Daoy (cell line): ENCODE results near the gene RABEP1. TPM values are rescaled to one million over a fixed set of nuclear protein-coding genes. Genes with fewer than 3 reads are reported as not detected.
A peak's percentile ranks its signal among the peaks of the same experiment; 100 is the strongest.
"Not testable (repeated sequence)": the region's sequence is repeated elsewhere in the genome, so short reads cannot be mapped to it uniquely, and the experiment has no call there.

ENCODE experiments used
- DNase-seq: peaks from one replicate; pipeline ENCODE4 v3.0.0-alpha.2; 2015; ENCODE audit warnings: low read depth
- total RNA-seq: library from RNA; depleted of rRNA; stranded (reverse); fragments of >200 nt; shearing (Covaris generic); gene quantifications from 2 replicates; pipeline ENCODE4 v1.2.3, GENCODE V29; 2014; rRNA removed

Gene RABEP1
- total RNA-seq, 1 experiment from 2014 or later = 45.7 TPM

DNA sequence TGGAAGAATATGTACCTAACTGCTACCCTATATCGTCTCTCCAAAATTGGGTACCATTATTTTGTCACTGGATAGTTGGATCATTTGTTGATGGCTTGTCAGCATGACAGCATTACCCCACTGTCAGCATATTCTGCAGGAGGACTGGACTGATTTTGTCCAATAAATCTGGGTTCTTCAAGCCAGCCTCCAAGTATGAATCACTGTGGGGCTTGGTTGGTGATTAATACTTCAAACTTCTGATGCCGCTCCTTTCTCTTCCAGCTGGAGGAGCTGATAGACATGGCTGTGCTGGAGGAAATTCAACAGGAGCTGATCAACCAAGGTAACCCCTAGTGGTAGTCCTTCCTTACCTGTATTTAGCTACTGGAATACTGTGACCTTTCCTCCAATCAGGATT lies 140.4 kb downstream of the RABEP1 start:
- peak; percentile 67 for DNase-seq

DNA sequence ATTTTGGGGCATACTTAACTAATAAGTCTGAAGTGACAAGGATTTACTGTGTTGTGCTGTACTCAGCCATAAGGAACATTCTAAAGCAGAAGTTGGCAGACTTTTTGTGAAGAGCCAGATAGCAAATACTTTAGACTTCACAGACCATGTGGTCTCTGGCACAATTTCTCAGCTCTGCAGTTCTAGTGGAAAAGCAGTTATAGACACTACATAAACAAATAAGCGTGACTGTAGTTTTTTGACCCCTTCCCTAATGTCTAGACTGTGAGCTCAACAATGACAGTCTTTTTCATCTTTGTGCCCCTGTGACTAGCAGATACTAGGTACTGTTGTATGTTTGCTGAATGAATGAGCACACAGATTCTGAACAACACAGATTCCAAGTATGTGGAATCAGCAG lies 142.8 kb downstream of the RABEP1 start:
- DNase-seq = no peak

DNA sequence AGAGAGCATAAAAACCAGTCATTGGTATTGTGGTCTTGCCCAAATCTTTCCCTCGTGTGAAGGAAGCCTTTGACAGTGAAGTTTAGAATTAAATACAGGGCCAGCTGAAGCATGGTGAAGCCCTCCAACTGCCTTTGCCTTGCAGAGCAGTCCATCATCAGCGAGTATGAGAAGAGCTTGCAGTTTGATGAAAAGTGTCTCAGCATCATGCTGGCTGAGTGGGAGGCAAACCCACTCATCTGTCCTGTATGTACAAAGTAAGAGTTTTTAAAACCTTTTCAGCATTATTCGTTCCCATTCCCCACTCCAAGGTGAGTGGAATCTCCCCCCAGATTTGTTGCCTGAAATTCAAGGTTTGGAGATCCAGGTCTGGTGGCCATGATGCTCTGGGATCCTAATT lies 143.7 kb downstream of the RABEP1 start:
- DNase-seq = no peak

DNA sequence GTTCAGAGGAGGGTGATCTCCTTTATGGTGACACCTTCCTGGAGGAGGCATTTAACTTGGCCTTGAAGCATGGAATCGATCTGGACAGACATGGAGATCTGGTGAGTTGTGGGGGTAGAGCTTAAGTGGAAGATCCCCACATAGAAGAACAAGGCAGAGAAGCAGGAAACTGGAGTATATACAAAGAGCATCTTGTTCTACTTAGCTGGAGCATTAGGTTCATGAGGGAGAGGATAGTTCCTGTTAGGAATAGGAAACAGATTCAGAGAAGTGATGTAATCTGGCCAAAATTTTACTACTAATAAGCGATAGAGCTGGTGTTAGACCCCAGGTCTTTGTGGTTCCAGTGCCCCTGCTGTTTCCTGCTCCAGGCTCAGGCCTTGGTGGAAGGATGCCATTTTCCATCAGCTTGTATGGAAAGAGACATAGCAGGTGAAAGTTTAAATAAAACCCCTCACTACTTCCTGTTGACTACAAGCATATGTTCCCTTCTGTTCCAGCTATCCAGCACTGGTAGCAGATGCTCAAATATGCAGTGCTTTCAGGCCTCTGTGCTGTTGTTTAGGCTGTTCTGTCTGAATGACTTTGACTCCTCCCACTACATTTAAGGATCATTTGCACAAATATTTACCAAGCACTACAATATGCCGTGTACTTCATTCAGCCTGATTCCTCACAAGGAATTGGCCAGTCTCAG lies 147.3 kb downstream of the RABEP1 start:
- DNase-seq = no peak

DNA sequence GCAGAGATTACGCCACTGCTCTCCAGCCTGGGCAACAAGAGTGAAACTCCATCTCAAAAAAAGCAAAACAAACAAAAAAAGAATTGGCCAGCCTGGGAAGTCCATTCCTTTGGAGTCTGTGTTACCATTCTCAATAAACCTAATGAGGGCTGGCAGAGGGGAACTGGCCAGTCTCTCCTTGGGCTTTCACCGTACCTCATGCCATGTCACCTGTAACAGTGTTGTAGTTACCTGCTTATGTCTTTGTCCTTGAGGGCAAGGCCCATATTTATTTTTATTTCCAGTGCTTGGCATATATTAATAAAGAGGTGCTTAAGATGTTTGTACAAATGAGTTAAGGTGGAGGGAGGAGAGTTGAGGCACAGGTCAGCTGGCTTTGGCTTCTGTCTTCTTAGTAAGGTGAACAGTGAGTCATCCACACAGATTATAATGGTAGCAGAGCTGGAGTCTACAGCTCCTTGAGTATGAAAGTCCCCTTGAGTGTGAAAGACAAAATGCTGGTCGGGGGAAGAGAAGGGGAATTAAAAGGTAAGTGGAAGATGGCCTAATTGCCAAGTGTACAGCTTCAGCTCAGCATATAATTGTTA lies 148.4 kb downstream of the RABEP1 start:
- no peak for DNase-seq

DNA sequence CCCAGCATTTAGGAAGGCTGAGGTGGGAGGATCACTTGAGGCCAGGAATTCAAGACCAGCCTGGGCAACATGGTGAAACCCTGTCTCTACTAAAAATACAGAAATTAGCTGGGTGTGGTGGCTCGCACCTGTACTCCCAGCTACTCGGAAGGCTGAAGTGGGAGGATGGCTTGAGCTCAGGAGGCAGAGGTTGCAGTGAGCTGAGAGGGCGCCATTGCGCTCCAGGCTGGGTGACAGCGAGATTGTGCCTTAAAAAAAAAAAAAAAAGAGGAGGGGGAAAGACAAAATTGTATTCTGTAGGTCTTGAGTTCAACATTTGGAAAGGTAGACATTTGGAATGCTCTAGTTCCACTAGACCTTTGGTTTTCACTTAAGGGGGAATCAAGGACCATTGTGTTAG lies 149.2 kb downstream of the RABEP1 start:
- not testable (repeated sequence) for DNase-seq

DNA sequence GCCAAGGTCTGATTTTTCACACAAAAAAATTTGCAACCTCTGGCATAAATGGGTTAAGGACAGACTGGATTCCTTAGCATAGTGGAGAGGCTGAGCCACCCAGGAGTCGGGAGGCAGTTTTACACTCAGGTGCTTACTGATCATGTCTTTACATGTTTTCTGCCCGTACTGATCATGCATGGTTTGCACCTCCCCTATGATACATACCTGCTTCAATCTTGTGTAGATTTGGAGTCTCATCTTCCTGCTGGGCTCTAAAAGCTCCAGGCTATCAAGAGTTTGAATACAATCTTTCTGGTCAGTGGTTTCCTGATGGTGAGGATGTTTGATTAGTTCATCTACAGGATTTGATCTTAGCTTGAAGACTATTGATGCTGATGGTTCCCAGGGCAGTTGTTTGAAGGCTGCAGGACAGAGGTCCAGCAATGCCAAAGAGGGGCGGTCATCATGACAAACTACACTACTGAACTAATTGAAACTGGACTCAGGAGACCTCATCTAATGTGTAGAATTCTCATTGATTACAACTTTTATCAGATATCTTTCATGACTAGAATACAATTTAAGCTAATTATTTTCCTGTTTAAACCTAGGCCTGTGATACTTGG lies 150.0 kb downstream of the RABEP1 start:
- DNase-seq = no peak

DNA sequence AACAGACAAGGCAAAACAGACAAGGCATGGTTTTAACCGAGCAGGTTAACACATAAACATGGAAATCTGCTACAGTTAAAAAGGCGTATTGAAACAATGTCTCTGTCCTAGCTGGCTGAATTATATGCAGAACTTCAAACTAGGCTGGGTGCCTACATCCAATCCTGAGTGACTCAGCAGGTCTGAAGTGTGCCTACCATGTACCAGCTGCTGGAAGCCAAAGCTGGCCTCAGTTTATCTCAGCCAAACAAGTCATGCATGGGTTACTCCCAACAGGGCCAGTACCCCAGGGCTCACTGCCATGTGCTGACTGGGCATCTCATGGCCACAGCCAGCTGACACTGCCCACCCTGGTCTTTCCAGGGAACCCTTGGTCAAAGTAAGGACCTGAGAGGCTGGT lies 152.9 kb downstream of the RABEP1 start:
- no peak for DNase-seq

Other genes with a start within 250 kb of the RABEP1 start
- gene SLC52A1, start 246.9 kb upstream of the RABEP1 start, total RNA-seq = not detected in 2 replicates
- gene ZFP3, start 203.8 kb upstream of the RABEP1 start, total RNA-seq = not detected in 2 replicates
- 17.7 and 20.4 TPM in 2 replicates for gene ZNF232, start 170.4 kb upstream of the RABEP1 start, total RNA-seq
- not detected in 2 replicates for gene USP6, start 166.3 kb upstream of the RABEP1 start, total RNA-seq
- gene ZNF594, start 90.4 kb upstream of the RABEP1 start, total RNA-seq = 4.5 and 6.5 TPM in 2 replicates
- not detected in 2 replicates for gene SCIMP, start 47.4 kb upstream of the RABEP1 start, total RNA-seq
- 192 and 198 TPM in 2 replicates for gene NUP88, start 137.4 kb downstream of the RABEP1 start, total RNA-seq
- 100.0 and 119 TPM in 2 replicates for gene RPAIN, start 137.9 kb downstream of the RABEP1 start, total RNA-seq
- 709 and 891 TPM in 2 replicates for gene C1QBP, start 156.9 kb downstream of the RABEP1 start, total RNA-seq
- 8.9 and 10.9 TPM in 2 replicates for gene DHX33, start 186.7 kb downstream of the RABEP1 start, total RNA-seq
- 53.5 and 54.1 TPM in 2 replicates for gene DERL2, start 203.9 kb downstream of the RABEP1 start, total RNA-seq
- gene MIS12, start 204.3 kb downstream of the RABEP1 start, total RNA-seq = 19.9 and 27.3 TPM in 2 replicates